Cerebellar nuclear complex (tissue), 1 donor: ENCODE measurements around the gene HIVEP2.

Experiments used
- DNase-seq, 2 experiments: peaks; one replicate each; lab custom pipeline; 2025; lab: John Stamatoyannopoulos, UW

HIVEP2 gene

DNA sequence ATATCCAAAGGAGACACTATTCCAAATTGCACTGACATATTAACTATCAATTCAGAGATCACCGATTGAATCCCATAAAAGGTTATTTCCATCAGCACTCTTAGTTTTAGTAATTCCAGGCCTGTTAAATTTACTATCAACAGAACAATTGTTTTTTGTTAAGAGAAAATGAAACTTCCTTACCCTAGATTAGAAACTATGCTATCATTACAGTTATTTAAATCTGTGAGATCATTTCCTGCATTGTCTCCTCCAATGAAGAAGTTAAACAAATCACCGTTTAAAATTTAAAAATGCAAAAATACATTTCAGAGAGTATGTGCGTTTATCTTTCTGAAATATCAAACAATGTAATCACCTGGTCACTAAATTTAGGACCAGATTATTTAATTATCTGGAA is 57.5 kb downstream of the HIVEP2 start:
- no peak for DNase-seq

DNA sequence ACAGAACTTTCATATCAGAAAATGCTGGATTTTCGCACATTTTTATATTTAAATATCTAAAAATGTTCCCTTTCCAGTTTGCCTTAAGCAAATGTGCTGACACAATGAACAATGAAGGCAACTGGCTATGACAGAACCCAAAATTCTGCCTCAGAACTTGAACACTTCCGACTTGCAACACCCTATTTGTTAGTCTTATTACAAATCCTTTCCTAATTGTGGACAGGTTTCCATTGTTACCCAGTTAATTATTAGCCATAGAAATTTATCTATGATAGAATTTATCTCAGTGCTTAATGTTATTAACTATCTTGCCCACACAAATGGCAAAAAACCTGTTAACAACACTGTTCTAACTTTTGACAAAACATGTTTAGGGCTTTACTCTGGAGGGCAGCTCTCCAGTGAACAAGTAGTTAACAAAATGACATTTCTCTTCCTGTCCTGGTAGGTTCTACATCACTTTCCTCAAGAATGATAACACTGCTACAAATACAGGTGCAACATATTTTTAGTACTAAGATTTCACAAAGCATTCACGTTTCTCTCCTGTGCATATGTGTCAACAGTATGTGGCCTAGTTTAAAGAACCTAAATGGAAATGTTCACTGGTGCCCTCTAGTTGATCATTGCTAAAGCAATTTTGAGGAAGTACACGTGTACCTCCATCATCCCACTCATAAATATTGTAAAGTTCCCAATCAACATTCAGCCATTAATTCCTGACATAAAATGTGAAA is 58.4 kb downstream of the HIVEP2 start:
- DNase-seq = peak in 1 of 2 experiments; percentile 18

DNA sequence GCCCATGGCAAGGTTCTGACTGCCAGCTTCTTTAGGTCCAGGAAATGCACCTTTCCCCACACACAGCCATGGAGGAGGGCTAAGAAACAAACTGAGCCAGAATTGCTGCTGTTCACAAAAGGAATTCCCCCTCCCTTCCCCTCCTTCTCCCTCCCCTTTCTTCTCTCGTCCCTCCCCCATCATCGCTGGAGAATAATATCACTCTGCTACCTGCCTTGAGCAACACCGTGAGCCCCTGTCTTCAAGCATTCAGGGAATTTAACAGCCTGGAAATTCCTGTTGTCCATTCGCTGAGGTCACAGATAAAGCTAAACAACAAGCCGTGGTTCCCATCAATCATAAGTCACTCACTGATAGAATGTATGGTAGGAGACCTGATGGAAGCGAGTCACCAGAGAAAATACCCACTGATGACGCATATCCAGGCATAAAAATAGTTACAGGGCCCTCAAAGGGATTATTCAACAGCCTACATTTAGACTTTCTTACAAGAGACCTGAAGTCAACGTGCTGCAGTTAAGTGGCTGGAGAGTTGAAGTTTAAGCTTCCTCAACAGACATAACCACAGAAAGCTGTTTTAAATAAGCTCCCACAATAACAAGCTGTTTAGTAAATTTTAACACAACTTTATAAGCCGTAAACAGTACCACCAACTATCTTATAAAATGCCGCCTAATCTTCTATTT is 59.7 kb downstream of the HIVEP2 start:
- peak; percentile 16 to 36 for DNase-seq

DNA sequence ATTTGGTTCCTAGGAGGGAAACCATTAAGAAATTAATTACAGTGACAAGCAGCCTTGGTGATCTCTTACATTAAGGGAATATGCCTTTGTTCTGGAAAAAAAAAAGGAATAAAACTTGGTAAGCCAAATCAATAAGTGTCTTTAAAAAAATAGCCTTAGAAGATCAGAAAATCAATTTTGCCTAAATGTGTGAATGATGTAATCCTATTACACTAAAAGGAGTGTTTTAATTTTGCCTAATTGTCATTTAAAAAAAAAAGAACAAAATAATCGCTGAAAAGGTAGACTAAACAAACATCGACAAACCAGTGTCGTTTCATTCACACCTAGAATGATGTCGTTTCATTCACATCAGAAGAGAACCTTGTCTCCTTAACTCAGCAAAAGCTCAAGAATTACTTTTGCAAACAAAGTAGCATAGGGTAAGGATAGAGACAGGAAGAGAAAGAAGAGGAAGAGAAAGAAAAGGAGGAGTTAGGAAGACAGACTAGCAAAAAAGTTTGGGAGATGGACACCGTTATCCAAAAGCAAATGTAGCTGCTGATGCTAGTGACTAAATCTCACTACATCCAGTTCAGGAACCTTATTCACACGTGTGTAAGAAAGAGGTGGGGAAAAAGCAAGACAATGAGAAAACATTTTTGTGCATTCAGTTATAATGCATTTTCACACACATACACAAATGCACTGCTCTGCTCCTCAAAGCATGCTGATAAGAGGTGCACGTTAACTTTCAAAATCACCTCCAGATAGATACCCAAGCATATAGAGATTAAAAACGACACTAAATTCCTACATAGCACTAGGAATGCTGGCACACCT is 60.6 kb downstream of the HIVEP2 start:
- no peak for DNase-seq

DNA sequence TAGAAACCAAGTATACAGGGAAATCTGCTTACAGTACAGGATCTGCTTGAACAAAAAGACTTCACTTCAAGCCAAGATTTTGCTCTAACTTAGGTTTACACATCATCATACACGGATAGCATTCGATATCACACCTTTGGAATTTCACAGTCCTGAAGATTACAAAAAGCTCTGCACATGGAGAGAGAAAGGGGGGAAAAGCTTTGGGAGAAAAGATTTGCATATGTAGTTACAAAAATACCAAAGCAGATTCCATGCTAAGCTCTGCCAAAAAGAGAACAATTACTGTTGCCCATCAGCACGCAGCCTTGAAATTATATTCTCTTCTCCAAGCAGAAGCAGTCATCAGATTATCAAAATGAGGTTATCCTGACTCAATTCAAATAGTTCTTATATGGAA is 62.0 kb downstream of the HIVEP2 start:
- no peak for DNase-seq

DNA sequence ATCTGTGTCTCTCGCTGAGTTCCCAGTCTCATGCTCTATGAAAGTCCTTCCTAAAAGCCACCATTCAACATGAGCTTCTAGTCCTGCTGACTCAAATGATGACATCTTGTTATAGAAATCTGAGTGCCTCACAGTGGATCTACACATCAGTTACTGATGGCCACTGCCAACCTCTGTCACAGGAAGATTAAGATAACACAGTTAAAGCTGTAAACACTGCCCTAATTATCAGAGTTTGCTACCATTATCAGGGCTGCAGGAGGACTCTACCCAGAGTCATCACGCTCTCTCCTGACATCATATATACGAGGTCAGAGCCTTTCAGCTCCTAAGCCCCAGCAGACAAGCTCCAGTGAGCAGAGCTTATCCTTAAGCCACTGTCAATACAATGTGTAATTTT is 63.2 kb downstream of the HIVEP2 start:
- DNase-seq = no peak

DNA sequence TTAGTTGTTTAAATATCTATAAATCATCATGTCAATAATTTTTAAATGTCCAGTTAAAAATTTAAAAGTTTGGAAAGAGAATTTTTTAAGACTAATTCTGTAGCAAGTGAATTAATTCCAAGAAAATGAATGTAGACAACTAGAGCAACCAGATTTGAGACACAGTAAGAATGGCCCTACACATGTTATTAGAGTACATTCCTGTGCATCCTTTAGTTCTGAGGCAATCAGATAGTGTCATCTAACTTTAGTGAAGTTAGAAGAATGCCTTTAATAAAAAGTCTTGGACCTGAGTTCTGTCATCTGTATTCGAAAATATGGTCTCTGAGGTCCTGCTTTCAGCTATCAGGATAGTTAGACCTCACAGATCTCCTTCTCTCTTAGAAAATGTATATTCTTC is 63.7 kb downstream of the HIVEP2 start:
- DNase-seq = no peak

DNA sequence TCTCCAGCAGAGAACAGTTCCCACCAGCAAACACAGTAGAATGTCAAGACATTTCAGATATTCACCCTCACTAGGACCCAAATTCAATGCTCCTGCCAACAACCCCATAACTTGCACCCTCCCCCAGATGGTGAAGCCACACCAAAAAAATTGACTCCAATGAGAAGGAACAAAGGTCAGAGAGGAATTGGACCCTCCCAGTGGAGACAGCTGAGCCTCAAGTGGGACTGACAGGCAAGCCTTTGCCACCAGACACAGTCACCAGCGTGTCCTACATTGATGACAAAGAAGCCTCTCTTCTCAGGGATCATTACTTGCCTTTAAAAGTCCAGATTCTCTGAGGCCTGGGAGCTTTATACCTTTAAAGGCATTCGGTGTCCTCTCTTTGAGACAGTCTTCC is 64.8 kb downstream of the HIVEP2 start:
- no peak for DNase-seq

DNA sequence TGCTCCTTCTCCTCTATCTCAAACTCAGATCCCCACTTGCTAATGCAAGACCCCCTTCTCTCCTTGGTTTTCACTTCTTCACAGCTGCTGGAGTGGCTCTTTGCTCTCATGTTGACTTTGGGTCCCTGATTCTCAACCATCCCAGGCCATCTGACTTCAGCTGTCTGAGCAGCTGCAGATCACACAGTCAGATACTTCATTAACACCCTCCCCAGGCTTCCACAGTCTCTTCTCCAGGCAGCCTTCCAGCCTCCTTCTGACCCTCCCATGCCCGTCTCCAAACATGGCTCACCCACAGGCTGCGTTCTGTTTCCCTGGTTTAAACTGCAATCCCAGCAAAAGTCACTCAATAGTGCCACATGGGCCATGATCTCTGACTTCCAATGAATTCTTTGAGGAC is 65.4 kb downstream of the HIVEP2 start:
- no peak for DNase-seq

DNA sequence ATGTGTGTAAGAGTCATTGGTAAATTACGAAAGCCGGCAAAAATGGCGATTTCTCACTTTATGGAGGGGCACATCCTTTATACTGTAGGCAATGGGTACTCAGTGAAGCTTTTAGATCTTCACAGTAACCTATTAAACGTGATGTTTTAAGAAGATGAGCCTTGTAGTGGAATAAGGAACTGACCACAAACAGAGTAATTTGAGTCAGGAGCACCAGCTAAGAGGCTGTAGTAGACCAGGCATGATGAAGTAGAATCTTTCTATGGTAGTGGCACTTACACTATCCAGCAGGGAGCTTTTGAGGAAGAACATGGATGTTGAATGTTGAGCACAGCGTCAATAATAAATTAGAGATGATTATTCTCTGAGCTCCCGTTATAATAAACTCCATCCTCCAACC is 65.9 kb downstream of the HIVEP2 start:
- no peak for DNase-seq

DNA sequence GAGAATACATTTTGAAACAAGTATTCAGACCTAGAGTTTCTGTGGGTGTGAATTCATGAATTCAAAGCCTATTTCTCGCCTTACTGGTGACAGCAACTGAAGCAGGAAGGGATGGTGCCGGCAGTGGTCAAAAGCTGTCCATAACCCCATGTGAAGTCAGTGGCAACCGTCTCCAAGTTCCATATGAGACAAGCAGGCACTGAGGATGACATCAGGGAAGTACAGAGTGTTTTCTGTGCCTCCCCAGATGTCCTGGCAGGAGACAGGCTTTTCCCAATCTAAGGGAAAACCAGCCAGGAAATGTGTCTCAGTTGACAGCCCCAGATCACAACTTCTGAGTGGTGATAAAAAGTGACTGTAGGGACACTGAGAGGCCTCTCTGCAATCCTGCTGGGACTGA is 66.6 kb downstream of the HIVEP2 start:
- DNase-seq = no peak

DNA sequence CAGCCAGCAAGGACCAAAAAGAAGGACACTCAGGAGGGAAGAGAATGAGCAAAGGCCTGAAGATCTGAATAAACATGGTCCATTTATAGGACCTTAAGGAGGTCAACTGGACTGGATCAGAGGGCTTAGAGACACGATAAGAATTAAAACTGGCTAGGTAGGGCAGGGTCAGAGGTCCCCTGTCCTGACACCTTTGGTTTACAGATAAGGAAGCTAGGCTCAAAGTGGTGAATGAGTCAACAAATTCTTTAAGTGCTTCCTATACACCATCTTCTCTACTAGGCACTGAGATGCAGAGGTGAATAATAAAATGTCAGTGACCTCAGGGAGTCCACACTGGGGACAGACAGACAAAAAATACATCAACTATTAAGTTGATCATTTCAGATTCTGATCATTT is 70.3 kb downstream of the HIVEP2 start:
- DNase-seq = no peak

DNA sequence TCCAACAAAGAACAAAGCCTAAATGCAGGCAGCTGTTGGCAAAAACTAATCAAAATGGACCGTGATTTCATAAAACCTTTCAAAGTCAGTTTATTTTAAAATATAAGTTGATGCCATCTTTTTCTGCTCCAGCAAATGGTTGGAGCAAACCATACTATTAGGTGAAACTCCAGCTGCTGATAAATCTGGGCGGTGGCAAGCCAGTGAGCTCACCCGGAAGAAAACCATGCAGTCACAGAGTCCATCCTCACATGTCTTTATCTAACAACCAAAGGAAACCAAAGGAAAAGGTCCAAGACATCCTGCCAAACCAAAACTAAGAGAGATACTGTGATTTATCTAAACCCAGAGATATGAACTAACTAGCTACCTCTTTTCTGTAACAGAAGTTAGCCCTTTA is 72.6 kb downstream of the HIVEP2 start:
- DNase-seq = no peak

DNA sequence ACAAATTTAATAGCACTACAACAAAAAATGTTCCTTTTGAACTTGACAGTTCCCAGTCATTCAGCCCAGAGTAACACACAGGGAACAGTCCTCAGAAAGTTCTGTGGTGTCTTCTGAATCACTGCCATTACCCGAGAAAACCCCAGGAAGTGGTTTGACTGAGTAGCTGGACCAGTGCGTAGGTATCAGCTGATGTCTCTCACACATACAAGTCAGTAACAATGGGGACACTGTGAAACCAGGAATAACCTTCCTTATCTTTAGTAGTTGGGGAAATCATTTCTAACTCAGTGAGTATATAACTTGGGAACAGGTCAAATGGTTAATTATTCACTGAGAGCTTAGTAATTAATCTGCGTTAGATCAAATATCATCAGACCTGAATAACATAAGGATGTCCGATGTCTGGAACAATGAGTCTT is 73.1 kb downstream of the HIVEP2 start:
- DNase-seq = no peak

DNA sequence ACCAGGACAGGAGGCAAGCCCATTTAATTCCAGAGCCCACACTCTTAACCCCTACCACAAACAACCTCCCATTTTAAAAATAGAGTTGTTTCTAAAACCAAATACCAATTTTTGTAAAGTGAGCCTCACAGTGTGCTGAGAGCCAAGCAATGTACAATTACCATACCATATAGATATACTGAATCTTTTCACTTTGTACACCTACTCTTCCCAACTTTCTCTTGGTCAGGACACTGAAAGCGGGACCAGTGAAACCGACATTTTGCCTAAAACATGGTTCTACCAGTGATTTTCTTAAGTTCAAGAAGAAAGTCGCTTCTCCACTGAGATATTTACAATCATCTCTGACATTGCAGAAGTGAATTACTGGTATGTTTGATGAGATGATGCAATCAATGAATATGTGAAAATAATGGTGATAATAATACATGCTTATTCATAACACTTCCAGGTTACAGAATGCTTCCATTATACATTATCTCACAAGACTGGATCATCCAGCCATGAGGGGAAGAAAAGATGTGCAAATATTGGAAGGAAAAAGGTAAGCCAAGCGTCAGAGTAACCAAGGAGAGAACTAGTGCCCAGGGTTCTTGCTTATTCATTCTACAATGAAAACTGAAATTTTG is 74.1 kb downstream of the HIVEP2 start:
- no peak for DNase-seq

DNA sequence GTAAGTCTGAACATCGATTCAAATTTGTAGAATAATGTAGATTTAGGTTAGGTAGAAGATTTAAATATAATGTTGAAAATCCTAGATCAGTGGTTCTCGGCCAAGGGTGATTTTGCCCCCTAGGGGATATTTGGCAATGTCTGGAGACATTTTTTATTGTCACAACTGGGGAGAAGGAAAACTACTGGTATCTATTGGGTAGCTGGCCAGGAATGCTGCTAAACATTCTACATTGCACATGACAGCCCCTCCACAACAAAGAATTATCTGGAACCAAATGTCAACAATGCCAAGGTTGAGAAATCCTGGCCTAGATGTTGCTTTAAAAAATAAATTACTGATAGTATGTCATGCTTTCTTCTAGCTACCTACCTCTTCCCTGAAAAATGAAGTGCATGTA is 76.1 kb downstream of the HIVEP2 start:
- DNase-seq = no peak

DNA sequence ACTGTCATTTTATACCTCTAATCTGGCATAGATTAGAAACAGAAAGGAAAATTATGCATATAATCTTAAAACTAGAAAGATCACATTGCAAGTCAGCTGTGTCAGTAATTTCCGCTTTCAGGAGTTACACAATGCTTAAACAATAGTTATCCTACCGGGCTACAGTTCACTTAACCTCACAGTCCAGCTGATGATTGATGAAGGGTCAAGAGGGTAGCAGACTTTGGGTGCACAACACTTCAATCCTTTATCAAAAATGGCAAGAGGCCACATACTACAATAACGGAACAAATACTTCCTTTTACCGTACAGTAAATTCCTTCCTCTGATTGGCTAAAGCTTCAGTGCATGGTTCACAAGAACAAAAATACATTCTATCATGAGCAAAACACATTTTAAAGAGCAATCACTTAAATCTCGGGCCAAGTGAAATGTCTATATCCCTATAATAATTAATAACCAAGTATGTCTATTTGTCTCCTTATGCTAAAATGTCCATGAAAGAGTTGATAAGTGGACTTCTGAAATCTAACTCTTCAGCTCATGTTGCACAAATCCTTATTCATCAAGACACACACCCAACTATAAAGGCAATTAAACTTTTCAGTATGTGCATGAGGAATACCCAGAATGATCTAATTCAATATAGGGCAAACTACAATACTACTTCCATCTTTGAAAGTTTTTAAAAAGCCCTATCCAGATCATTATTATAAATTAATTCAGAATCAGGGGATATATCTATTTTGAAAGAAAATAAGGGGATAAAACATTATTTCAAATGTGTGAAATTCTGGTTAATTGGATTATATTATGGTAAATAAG is 76.8 kb downstream of the HIVEP2 start:
- DNase-seq = no peak

DNA sequence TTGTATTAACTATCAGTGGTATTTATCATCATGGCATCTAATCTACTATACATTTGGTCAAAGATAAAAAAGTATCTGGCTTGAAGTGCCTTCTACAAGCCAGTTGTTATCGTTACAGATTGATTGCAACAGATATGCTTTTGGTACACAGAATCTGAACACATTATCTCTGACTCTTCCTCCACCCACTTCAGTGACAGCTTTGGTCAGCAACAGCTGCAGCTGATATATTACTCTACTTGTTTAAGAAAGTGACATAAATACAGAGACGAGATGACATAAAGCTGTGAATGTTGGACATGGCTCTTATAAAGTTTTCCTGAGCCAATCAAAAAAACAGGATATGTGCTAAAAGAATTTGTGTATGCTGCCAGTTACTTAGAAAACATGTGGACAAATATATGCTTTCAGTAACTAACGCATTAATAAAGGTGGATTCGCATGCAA is 77.6 kb downstream of the HIVEP2 start:
- no peak for DNase-seq

DNA sequence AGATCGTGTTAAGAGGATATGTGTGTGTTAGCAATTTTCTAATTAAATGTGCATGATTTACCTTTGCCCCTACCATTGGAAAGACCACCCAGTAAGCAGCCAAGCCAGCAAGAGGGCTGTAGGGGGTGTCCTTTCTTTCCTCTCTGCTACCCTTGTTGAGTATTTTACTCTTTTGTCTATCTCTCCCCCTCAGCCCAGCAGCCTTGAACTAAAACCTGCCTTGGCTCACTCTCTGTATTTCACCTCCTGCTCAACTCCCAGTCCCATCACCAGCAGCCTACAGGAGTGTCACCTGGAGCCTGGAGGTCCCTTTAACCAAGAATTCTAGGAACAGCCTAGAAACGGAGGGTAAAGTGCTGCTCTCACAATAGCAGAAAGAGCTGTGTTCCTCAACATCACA is 81.0 kb downstream of the HIVEP2 start:
- no peak for DNase-seq

DNA sequence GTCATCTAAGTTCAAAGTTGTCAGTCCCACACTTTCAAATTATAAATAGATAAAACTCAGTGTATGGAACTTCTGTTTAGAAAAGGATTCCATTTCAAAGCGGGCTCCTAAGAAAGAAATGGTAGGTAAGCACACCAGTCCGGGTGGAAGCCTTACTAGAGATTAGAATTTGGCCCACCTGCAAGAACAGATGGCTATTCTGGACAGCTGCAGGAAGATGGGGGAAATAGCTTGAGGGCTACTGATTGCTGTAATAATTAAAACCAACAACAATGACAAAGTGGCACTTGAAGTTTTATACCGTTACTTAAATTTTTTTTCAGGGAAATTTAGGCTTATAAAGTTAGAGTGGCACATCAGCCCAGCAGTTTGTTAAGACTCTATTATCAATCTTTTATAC is 83.3 kb downstream of the HIVEP2 start:
- no peak for DNase-seq

DNA sequence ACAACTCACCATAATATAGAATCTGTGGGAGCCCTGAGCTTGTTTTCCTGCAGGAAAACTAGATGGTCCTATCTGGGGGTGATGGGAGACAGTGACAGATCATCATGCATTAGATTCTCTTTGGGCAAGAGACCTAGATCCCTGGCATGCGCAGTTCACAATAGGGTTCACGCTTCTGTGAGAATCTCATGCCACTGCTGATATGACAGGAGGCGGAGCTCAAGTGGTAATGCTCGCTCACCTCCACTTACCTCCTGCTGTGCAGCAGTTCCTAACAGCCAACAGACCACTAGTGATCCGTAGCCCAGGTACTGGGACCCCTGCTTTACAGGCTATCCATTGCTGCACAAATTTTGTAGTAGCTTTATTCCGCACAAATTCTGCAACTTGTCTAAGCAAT is 84.5 kb downstream of the HIVEP2 start:
- DNase-seq = no peak
